Measurements from ENCODE around the gene MLYCD. TPM values are rescaled to one million over a fixed set of nuclear protein-coding genes. Genes with fewer than 3 reads are reported as not detected.
A peak's percentile ranks its signal among the peaks of the same experiment; 100 is the strongest.

The MLYCD gene
- total and polyA plus RNA-seq, 11 donors: 19.4 to 65.3 (median 38.4) TPM

DNA sequence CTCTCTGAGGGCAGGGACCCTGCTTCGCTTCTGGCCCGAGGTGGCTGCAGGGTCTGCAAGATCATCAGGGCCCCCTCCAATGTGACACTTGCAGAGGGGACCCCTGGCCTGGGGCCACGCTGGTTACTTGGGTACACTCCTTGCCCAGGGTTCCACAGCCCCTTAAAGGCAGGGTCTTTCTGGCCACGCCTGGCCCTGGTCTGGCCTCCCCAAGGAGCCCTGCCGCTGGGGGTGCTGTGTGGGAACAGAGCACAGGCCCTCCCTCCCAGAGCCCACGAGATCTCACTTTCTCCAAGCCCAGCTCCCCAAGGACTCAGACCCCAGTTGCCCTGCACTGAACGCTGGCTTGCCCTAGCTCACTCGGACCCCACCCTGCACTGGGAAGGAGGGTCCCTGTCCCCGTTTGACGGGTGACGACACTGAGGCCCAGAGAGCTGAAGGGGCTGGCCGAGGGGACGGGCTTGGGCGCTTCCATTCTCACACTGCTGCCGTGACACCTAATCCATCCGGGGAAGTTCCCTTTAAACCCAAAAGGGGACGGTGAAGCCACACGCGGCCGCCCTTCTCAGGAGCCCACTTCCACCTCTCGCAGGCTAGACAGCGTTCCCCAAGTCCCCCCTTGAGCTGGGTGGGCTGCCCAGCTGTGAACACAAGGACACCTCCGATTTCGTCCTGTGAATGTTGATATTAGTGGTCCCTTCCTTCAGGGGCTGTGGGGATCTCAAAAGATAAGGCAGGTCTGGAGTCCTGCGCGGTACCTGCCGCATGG, 27.2 kb downstream of the MLYCD start:
- 57 to 70% (median 64%) methylated on average over 18 to 27 of the region's 27 CpGs for WGBS, 4 donors
- no peak overlapping the region for H3K4me3 ChIP-seq

GRCh38 chr16:83926726-83927397, 27.9 kb downstream of the MLYCD start:
- no peak for TF ChIP-seq POLR2A (IDR thresholded peaks at IDR 0.05)
- TF ChIP-seq CTCF (IDR thresholded peaks at IDR 0.05): peak; percentile 88 to 98 (median 94)
- intact Hi-C loops (cut with DNase I): loop anchor here in 1 of 10 donors (1.0 to 10.0 kb wide), 2 partner anchors 36 to 102 kb away; no protein-coding TSS in a partner anchor
- peaks cover 0 to 14% (median 4%) of the 10 kb centered on the region in 9 donors for H3K36me3 ChIP-seq
- ATAC-seq: peak; percentile 62 to 67 (median 64)
- no peak overlapping the region for H3K27ac ChIP-seq
- H3K4me3 ChIP-seq: no peak overlapping the region
- 22 to 29% (median 25%) methylated on average over 34 to 35 of the region's 35 CpGs for WGBS, 4 donors
- no peaks in the 10 kb centered on the region for H3K9me3 ChIP-seq
- peak; percentile 64 to 84 (median 72) for DNase-seq
- peaks cover 0 to 25% (median 11%) of the 10 kb centered on the region in 12 donors for H3K4me1 ChIP-seq
- H3K27me3 ChIP-seq: no peaks in the 10 kb centered on the region

More for the DNA sequence above, 27.2 kb downstream of the MLYCD start:
- ATAC-seq (peak in 2 of 4 donors; percentile 2 to 7), DNase-seq (peak in 3 of 5 donors; percentile 22 to 54 (median 32))
- peaks cover 0 to 25% (median 11%) of the 10 kb centered on the region in 12 donors for H3K4me1 ChIP-seq
- H3K27ac ChIP-seq: no peak overlapping the region
- TF ChIP-seq CTCF (IDR thresholded peaks at IDR 0.05) (no peak), POLR2A (IDR thresholded peaks at IDR 0.05) (no peak)
- H3K9me3 ChIP-seq: no peaks in the 10 kb centered on the region
- intact Hi-C loops (cut with DNase I): loop anchor here in 1 of 10 donors (10.0 kb wide), 1 partner anchor 101 kb away; no protein-coding TSS in a partner anchor
- H3K36me3 ChIP-seq: peaks cover 0 to 19% (median 6%) of the 10 kb centered on the region in 9 donors
- H3K27me3 ChIP-seq: no peaks in the 10 kb centered on the region

GRCh38 chr16:83928341-83929055, 29.6 kb downstream of the MLYCD start:
- 86 to 87% (median 86%) methylated on average over 16 of the region's 16 CpGs for WGBS, 4 donors
- no peak overlapping the region for H3K4me3 ChIP-seq
- intact Hi-C loops (cut with DNase I): loop anchor here in 1 of 10 donors (10.0 kb wide), 1 partner anchor 104 kb away; no protein-coding TSS in a partner anchor
- peaks cover 0 to 25% (median 11%) of the 10 kb centered on the region in 12 donors for H3K4me1 ChIP-seq
- H3K27me3 ChIP-seq: no peaks in the 10 kb centered on the region
- DNase-seq (no peak), ATAC-seq (no peak)
- TF ChIP-seq CTCF (IDR thresholded peaks at IDR 0.05): no peak
- H3K36me3 ChIP-seq: peaks cover 0 to 14% (median 0%) of the 10 kb centered on the region in 9 donors
- no peak overlapping the region for H3K27ac ChIP-seq
- no peaks in the 10 kb centered on the region for H3K9me3 ChIP-seq
